ENCODE data around the gene OR2T6. TPM values are rescaled to one million over a fixed set of nuclear protein-coding genes. Genes with fewer than 3 reads are reported as not detected.

OR2T6 gene
- total RNA-seq, 1 donor from 2014 or later, result not detected

GRCh38 chr1:248366609-248367008, 8.9 kb upstream of the OR2T6 start:
- peaks cover 65% of the 10 kb centered on the region for H3K9me3 Mint-ChIP-seq (ENCODE audit: low read depth)
- no peak overlapping the region for H3K4me3 Mint-ChIP-seq (ENCODE audit: low read depth)
- no peaks in the 10 kb centered on the region for H3K27me3 Mint-ChIP-seq
- H3K27ac Mint-ChIP-seq, result no peak overlapping the region
- no peaks in the 10 kb centered on the region for H3K36me3 Mint-ChIP-seq (ENCODE audit: insufficient read depth)
- TF ChIP-seq CTCF (IDR thresholded peaks at IDR 0.05; ENCODE audit: unreplicated experiment), result no peak
- no peak for DNase-seq (ENCODE audit: low spot score, unreplicated experiment)
- H3K4me1 Mint-ChIP-seq (ENCODE audit: low read depth), result no peaks in the 10 kb centered on the region

DNA sequence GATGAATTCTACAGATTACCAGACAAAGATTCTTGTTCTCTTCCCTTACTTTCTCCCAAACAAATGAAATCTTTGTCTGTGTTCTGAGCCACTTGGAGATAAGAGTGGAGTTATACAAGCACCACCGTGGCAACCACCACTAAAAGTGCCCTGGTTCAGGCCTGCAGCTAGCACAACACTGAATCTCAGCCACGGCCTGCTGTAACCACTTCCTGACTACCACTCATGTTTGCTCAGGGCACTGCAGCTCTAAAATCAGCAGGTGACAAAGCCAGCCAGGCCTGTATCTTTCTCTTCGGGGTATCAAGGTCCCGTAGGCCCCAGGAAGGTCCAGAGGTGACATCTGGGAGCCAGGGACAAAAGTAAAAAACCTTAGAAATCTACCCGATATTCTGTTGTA, 3.2 kb upstream of the OR2T6 start:
- no peaks in the 10 kb centered on the region for H3K36me3 Mint-ChIP-seq (ENCODE audit: insufficient read depth)
- H3K4me3 Mint-ChIP-seq (ENCODE audit: low read depth), result no peak overlapping the region
- no peak for TF ChIP-seq CTCF (IDR thresholded peaks at IDR 0.05; ENCODE audit: unreplicated experiment)
- no peaks in the 10 kb centered on the region for H3K27me3 Mint-ChIP-seq
- DNase-seq (ENCODE audit: low spot score, unreplicated experiment), result no peak
- H3K4me1 Mint-ChIP-seq (ENCODE audit: low read depth), result no peaks in the 10 kb centered on the region
- peaks cover 71% of the 10 kb centered on the region for H3K9me3 Mint-ChIP-seq (ENCODE audit: low read depth)
- H3K27ac Mint-ChIP-seq, result no peak overlapping the region

DNA sequence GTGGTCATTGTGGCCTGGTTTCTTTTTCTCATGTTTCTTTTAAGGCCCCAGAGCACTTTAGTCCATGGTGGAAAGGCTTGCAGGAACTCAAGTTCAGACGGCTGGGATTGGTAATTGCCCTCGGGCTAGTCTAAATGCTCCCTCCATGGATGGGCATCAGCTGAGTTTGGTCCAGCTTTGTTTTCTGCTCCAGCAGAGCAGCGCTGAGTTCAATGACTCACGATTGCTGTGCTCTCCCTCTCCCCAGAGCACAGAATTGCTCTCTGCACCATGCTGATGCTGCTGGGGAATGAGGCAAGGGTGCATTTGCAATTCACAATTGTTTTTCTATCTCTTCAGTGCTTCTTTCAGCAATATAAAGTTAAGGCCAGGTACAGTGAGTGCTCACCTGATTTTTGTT, 1.8 kb upstream of the OR2T6 start:
- Mint-ChIP-seq H3K4me1 (ENCODE audit: low read depth) (no peaks in the 10 kb centered on the region), H3K27ac (no peak overlapping the region), H3K27me3 (no peaks in the 10 kb centered on the region), H3K9me3 (ENCODE audit: low read depth) (peaks cover 77% of the 10 kb centered on the region), H3K36me3 (ENCODE audit: insufficient read depth) (no peaks in the 10 kb centered on the region), H3K4me3 (ENCODE audit: low read depth) (no peak overlapping the region)
- no peak for TF ChIP-seq CTCF (IDR thresholded peaks at IDR 0.05; ENCODE audit: unreplicated experiment)
- DNase-seq (ENCODE audit: low spot score, unreplicated experiment), result no peak

- no peak overlapping the region for H3K27ac Mint-ChIP-seq
- H3K4me3 Mint-ChIP-seq (ENCODE audit: low read depth), result no peak overlapping the region
- no peaks in the 10 kb centered on the region for H3K27me3 Mint-ChIP-seq
- TF ChIP-seq CTCF (IDR thresholded peaks at IDR 0.05; ENCODE audit: unreplicated experiment), result no peak
- peaks cover 2% of the 10 kb centered on the region for H3K36me3 Mint-ChIP-seq (ENCODE audit: insufficient read depth)
- H3K4me1 Mint-ChIP-seq (ENCODE audit: low read depth), result no peaks in the 10 kb centered on the region
- H3K9me3 Mint-ChIP-seq (ENCODE audit: low read depth), result peaks cover 64% of the 10 kb centered on the region
- no peak for DNase-seq (ENCODE audit: low spot score, unreplicated experiment)
Measured at GRCh38 chr1:248376916-248377315, 1.4 kb downstream of the OR2T6 start.

DNA sequence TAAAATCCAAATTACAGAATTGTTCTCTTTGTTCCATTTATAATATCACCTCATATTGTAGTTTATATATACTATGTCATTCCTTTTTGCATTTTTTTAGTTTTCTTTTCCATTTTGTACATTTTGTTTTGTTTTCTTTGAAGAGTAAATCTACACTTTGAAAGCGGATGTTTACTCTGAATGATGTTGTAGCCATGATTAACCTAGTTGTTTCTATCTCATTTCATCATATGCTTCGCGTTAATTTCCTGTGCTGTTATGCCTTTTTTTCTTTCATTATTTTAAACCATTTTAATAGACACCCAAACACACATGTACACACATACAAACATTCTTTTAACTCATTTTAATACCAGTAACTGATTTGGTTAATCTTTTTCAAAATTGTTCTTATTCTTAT, 5.3 kb downstream of the OR2T6 start:
- DNase-seq (ENCODE audit: low spot score, unreplicated experiment), result no peak
- Mint-ChIP-seq H3K4me3 (ENCODE audit: low read depth) (no peak overlapping the region), H3K27me3 (no peaks in the 10 kb centered on the region), H3K36me3 (ENCODE audit: insufficient read depth) (peaks cover 2% of the 10 kb centered on the region), H3K9me3 (ENCODE audit: low read depth) (peaks cover 42% of the 10 kb centered on the region), H3K4me1 (ENCODE audit: low read depth) (no peaks in the 10 kb centered on the region), H3K27ac (no peak overlapping the region)
- TF ChIP-seq CTCF (IDR thresholded peaks at IDR 0.05; ENCODE audit: unreplicated experiment), result no peak
